Measurements from ENCODE around the gene MTAP.

- TF ChIP-seq CTCF (IDR thresholded peaks at IDR 0.05; ENCODE audit: borderline replicate concordance, extremely low read depth, low read length, poor library complexity, severe bottlenecking), result no peak
- no peak for TF ChIP-seq EZH2 (IDR thresholded peaks at IDR 0.05; ENCODE audit: borderline replicate concordance, low read depth, low read length, severe bottlenecking)
Observed at GRCh38 chr9:21967169-21967568, 164.7 kb downstream of the MTAP start.
